GM18858 (cell line): Measurements from ENCODE around the gene SIGLEC14.
"Not testable (repeated sequence)": the region's sequence is repeated elsewhere in the genome, so short reads cannot be mapped to it uniquely, and the experiment has no call there.

ENCODE experiments used
- ATAC-seq: cut with Tn5 transposase; IDR thresholded peaks from one replicate; pipeline ENCODE4 v1.9.1; 2021; ENCODE audit not compliant: unreplicated experiment

The SIGLEC14 gene

GRCh38 chr19:51675911-51676565 is 29.4 kb upstream of the SIGLEC14 start:
- not testable (repeated sequence) for ATAC-seq

GRCh38 chr19:51668216-51668615 is 21.6 kb upstream of the SIGLEC14 start:
- no peak for ATAC-seq

- no peak for ATAC-seq
These were observed 18.4 kb upstream of the SIGLEC14 start for GRCh38 chr19:51664997-51665396.

GRCh38 chr19:51664131-51664530 is 17.5 kb upstream of the SIGLEC14 start:
- no peak for ATAC-seq

- no peak for ATAC-seq
These were observed 17.0 kb upstream of the SIGLEC14 start for GRCh38 chr19:51663650-51664049.

GRCh38 chr19:51660975-51661600 is 14.5 kb upstream of the SIGLEC14 start:
- no peak for ATAC-seq

- ATAC-seq: no peak
These were observed 8.2 kb upstream of the SIGLEC14 start for GRCh38 chr19:51654783-51655182.

GRCh38 chr19:51653162-51653561 is 6.5 kb upstream of the SIGLEC14 start:
- ATAC-seq: no peak

- no peak for ATAC-seq
These were observed 5.6 kb upstream of the SIGLEC14 start for GRCh38 chr19:51652266-51652665.

- no peak for ATAC-seq
These were observed 4.7 kb upstream of the SIGLEC14 start for GRCh38 chr19:51651216-51651846.

- no peak for ATAC-seq
These were observed 693 bp upstream of the SIGLEC14 start for GRCh38 chr19:51647318-51647717.

GRCh38 chr19:51644636-51645271 is 1.9 kb downstream of the SIGLEC14 start:
- no peak for ATAC-seq

GRCh38 chr19:51641648-51642047 is 5.0 kb downstream of the SIGLEC14 start:
- no peak for ATAC-seq

- ATAC-seq: no peak
These were observed 6.2 kb downstream of the SIGLEC14 start for GRCh38 chr19:51640386-51640785.

- no peak for ATAC-seq
These were observed 6.7 kb downstream of the SIGLEC14 start for GRCh38 chr19:51639916-51640315.

GRCh38 chr19:51637362-51637978 is 9.2 kb downstream of the SIGLEC14 start:
- ATAC-seq: no peak

- ATAC-seq: no peak
These were observed 14.5 kb downstream of the SIGLEC14 start for GRCh38 chr19:51632126-51632525.

GRCh38 chr19:51630315-51630714 is 16.3 kb downstream of the SIGLEC14 start, which contains the start of gene SIGLEC5:
SIGLEC5 (minus strand) TSS chr19:51630401; CDS start chr19:51630335, 66 bp downstream.
- not testable (repeated sequence) for ATAC-seq

GRCh38 chr19:51628153-51628939 is 18.3 kb downstream of the SIGLEC14 start:
- ATAC-seq: no peak

GRCh38 chr19:51627491-51628138 is 19.0 kb downstream of the SIGLEC14 start:
- ATAC-seq: no peak
